Heart right ventricle (tissue), 16 donors: Measurements from ENCODE around the gene MACIR. TPM values are rescaled to one million over a fixed set of nuclear protein-coding genes. Genes with fewer than 3 reads are reported as not detected.

Experiments used
- ATAC-seq, 8 donors: fragments of 200-7000 bp; cut with Tn5 transposase; one replicate each; pipeline ENCODE4 v1.9.1; 2020; ENCODE audit warnings: mild to moderate bottlenecking in 8 of 8, moderate library complexity in 8 of 8, moderate number of reproducible peaks in 1 of 8
- DNase-seq, 2 donors: peaks; one replicate each; pipeline ENCODE4 v3.0.0-alpha.2; 2020
- H3K27ac ChIP-seq, 10 donors: fragments of 200-600 bp; sonication (generic) in 2 of 10; one replicate each; pipeline versions ENCODE4 v1.5.0 to v1.8.0; 2020 to 2022; ENCODE audit warnings: mild to moderate bottlenecking in 3 of 10
- H3K27me3 ChIP-seq, 7 donors: fragments of 200-600 bp; one replicate each; pipeline ENCODE4 v1.8.0; 2021 to 2022; ENCODE audit warnings: mild to moderate bottlenecking in 2 of 7
- H3K36me3 ChIP-seq, 9 donors: fragments of 200-600 bp; sonication (generic) in 1 of 9; one replicate each; pipeline versions ENCODE4 v1.5.0 to v1.8.0; 2020 to 2022; ENCODE audit warnings: mild to moderate bottlenecking in 2 of 9
- H3K4me1 ChIP-seq, 9 donors: fragments of 200-600 bp; sonication (generic) in 1 of 9; one replicate each; pipeline versions ENCODE4 v1.5.0 to v1.8.0; 2020 to 2022; ENCODE audit warnings: mild to moderate bottlenecking in 4 of 9
- H3K4me3 ChIP-seq, 10 donors: fragments of 200-600 bp; sonication (generic) in 2 of 10; one replicate each; pipeline versions ENCODE4 v1.5.0 to v1.8.0; 2020 to 2022; ENCODE audit warnings: mild to moderate bottlenecking in 7 of 10, moderate library complexity in 2 of 10
- H3K9me3 ChIP-seq, 11 donors: fragments of 200-600 bp in 10 of 11; sonication (generic) in 2 of 11; one replicate each; pipeline versions ENCODE4 v1.5.0 to v1.8.0; 2013 to 2022; ENCODE audit warnings: mild to moderate bottlenecking in 2 of 11, control low read depth in 1 of 11, moderate library complexity in 1 of 11
- CTCF ChIP-seq, 9 donors: fragments of 200-600 bp; sonication (generic) in 2 of 9; IDR thresholded peaks; one replicate each; pipeline versions ENCODE4 v1.5.0 to v1.8.0; 2021 to 2022; ENCODE audit warnings: antibody characterized with exemption in 9 of 9, mild to moderate bottlenecking in 5 of 9, moderate library complexity in 1 of 9
- WGBS, 2 donors: extraction: QIAGEN DNeasy Blood & Tissue Kit; methylation state at CpG; one replicate each; pipeline ENCODE4 v1.1.7; 2013; ENCODE audit warnings: inconsistent platforms in 1 of 2; 5-methylcytosine and 5-hydroxymethylcytosine counted together
- intact Hi-C, 10 donors: fragments of 100-400 bp; cut with DNase I; formaldehyde crosslinking; loops; one replicate each; pipeline versions ENCODE4 v1.11.1 to v1.14.2; 2022
- polyA plus RNA-seq, 2 donors: library from polyadenylated mRNA; stranded (reverse); fragments of 200-250 nt; gene quantifications; one replicate each; pipeline ENCODE4 v1.2.3, GENCODE V29; 2013
- total RNA-seq, 10 donors: library from RNA; stranded (reverse); fragmentation: NEBNext Ultra II Directional in 3 of 10; extraction: Animal tissue kit (Norgen Biotek cat#: 25700) in 3 of 10; gene quantifications; one replicate each; pipeline versions ENCODE4 v1.2.1 to v1.2.4, GENCODE V29; 2021 to 2023
- donor health status: Arrhythmogenic right ventricular cardiomyopathy.
- donor health status: ischemic (EF 13 %, LVEDD 7.1; RV severe dilation, severe dysfunction).
- donor health status: healthy with polysubstance abuse.
- donor health status: DM: no; HTN: yes; CAD: no.
- donor health status: DM: no; HTN: no; CAD: no.
- donor health status: ischemic (EF 25% LVEDD 6.9; RV normal size, moderate dysfunction).
- donor health status: ischemic (EF 25% LVEDD 5.7; RV mildly dilated, moderate dysfunction).
- donor health status: healthy.
- donor health status: DM: yes; HTN: yes; CAD: no.
- donor health status: Ischemic cardiomyopathy.
- donor health status: ischemic (EF 35%, LVEDD 5.7; RV mildly dilated, moderate dysfunction).
- donor health status: nonischemic (EF 11% LVEDD 7.7; RV severe dilation, severe dysfunction).
- donor health status: DM: yes; HTN: yes; CAD: no.
- donor health status: PGD.
- donor health status: ischemic (EF 29% LVEDD 5.4; RV normal size, mild dysfunction).
- donor health status: nonischemic (EF 23%, LVEDD 6.1; RV moderate dilation, normal function).

Gene MACIR
- total and polyA plus RNA-seq, 12 donors: 1.8 to 5.1 (median 3.8) TPM

DNA sequence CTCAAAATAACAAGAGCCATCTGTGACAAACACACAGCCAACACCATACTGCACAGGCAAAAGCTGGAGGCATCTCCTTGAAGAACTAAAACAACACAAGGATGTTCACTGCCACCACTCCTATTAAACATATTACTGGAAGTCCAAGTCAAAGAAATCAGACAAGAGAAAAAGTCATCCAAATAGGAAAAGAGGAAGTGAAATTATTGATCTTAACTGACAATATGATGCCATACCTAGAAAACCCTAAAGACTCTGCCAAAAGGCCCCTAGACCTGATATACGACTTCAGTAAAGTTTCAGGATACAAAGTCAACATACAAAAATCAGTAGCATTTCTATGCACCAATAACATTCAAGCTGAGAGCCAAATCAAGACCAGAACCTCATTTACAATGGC, 30.0 kb upstream of the MACIR start:
- no peak for TF ChIP-seq CTCF (IDR thresholded peaks at IDR 0.05)
- H3K36me3 ChIP-seq: no peaks in the 10 kb centered on the region
- no peak for ATAC-seq
- intact Hi-C loops: no loop called here
- H3K27ac ChIP-seq: no peak overlapping the region
- no peaks in the 10 kb centered on the region for H3K4me1 ChIP-seq
- DNase-seq: no peak
- H3K9me3 ChIP-seq: peaks cover 0 to 6% (median 0%) of the 10 kb centered on the region in 11 donors
- H3K4me3 ChIP-seq: no peak overlapping the region
- 74 to 97% methylated on average over 1 of the region's 1 CpG for WGBS, 2 donors
- H3K27me3 ChIP-seq: peaks cover 0 to 5% (median 0%) of the 10 kb centered on the region in 7 donors

DNA sequence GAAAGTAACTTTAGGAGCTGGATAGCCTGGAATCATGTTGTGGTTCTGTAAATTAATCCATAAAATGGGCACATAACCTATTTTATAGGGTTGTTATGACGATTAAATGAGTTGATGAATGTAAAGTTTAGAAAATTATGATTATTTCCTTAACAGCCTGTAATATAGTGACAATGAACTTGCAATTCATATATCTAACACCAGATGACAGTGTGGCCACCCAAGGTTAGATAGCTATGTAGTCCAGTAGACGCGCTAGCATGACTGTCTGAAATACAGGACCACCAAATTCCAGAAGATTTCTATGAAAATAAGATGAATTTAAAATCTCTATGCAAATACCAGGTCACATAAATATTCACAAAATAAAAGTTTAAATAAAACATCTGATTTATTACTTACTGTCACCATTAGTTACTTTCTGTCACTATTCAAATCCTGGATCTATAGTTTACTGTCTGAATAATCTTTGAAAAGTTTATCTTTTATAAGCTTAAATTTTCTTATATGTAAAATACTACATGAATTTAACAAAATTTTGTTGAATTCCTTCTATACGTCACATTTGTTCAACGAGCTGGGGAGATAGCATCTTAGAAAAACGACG, 26.1 kb upstream of the MACIR start:
- peak in 7 of 8 donors; percentile 58 to 78 (median 67) for ATAC-seq
- Histone ChIP-seq H3K4me3 (no peak overlapping the region), H3K9me3 (peaks cover 0 to 6% (median 0%) of the 10 kb centered on the region in 11 donors), H3K27me3 (no peaks in the 10 kb centered on the region), H3K4me1 (no peaks in the 10 kb centered on the region), H3K27ac (no peak overlapping the region), H3K36me3 (no peaks in the 10 kb centered on the region)
- DNase-seq: peak in 1 of 2 donors; percentile 12
- intact Hi-C loops: loop anchor here in 8 of 10 donors (1.0 to 5.0 kb wide), 6 partner anchors 240 to 245 kb away; no protein-coding TSS in a partner anchor
- 72 to 77% methylated on average over 7 of the region's 7 CpGs for WGBS, 2 donors
- peak; percentile 72 to 94 (median 85) for TF ChIP-seq CTCF (IDR thresholded peaks at IDR 0.05)

DNA sequence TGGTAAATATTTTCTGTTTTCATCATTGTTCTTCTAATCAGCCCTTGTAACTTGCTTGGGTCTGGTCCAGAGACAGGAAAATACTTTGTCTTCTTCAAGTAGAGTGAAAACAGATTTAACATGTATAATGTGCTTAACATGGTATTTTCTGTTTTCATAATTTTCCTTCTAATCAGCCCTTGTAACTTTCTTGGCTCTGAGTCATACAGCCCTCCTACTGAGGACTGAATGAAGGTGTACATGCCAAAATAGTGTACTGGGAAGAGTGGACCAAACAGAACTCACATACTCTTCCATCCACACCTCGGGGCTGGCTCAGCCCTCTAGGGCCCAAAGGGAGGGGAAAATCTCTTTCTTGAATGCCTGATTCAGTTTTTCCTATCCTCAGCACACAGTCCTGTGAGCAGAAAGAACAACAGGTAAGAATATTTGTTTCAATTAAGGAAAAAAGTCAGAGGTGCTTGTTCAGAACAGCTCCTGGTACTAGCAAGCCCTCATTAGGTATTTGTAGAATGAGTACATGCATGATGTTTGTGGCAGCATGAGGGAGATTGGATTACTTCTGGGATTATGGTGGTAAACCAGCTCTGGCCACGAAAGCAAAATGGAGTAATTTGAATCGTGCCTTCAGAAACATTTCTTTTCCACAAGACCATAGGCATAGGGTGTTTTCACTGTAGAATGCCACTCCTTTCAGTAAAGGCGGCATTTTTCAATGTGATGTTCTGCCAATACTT, 24.2 kb upstream of the MACIR start:
- intact Hi-C loops: loop anchor here in 4 of 10 donors (2.0 to 5.0 kb wide), 3 partner anchors 238 to 243 kb away; no protein-coding TSS in a partner anchor
- Histone ChIP-seq H3K36me3 (no peaks in the 10 kb centered on the region), H3K4me3 (no peak overlapping the region), H3K4me1 (no peaks in the 10 kb centered on the region), H3K27me3 (no peaks in the 10 kb centered on the region), H3K27ac (no peak overlapping the region), H3K9me3 (peaks cover 0 to 9% (median 4%) of the 10 kb centered on the region in 11 donors)
- TF ChIP-seq CTCF (IDR thresholded peaks at IDR 0.05): no peak
- ATAC-seq (no peak), DNase-seq (no peak)
- WGBS, 2 donors: 84 to 90% methylated on average over 4 of the region's 4 CpGs

DNA sequence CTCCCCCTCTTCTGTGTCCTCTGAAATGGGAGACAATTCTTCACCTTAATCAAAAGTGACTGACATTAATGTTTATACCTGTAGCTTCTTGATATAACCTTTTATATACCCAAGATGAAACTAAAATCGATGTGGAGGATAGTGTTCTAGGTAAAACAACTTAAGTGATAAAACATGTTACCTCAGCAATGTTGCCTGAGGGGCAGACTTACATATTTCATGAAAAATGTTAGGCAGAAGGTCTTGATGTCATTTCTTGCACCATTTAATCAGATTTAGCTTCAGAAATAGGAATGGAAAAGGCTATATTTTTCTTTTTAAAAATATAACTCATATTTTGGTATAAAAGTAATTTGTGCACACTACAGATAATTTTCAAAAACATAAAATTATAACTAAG, 22.7 kb upstream of the MACIR start:
- no peak for DNase-seq
- WGBS, 2 donors: 71 to 85% methylated on average over 1 of the region's 1 CpG
- Histone ChIP-seq H3K9me3 (peaks cover 0 to 19% (median 4%) of the 10 kb centered on the region in 11 donors), H3K27ac (no peak overlapping the region), H3K4me1 (no peaks in the 10 kb centered on the region), H3K4me3 (no peak overlapping the region), H3K27me3 (no peaks in the 10 kb centered on the region), H3K36me3 (no peaks in the 10 kb centered on the region)
- intact Hi-C loops: loop anchor here in 1 of 10 donors (2.0 kb wide), 1 partner anchor 239 kb away; no protein-coding TSS in a partner anchor
- no peak for ATAC-seq
- TF ChIP-seq CTCF (IDR thresholded peaks at IDR 0.05): no peak
